GM23338 (cell line): ENCODE data around the gene APRT. TPM values are rescaled to one million over a fixed set of nuclear protein-coding genes. Genes with fewer than 3 reads are reported as not detected.
A peak's percentile ranks its signal among the peaks of the same experiment; 100 is the strongest.

Experiments used
- ATAC-seq: fragments of 200-7000 bp; cut with Tn5 transposase; 3 replicates; pipeline ENCODE4 v1.9.1; 2020
- DNase-seq: peaks from one replicate; pipeline ENCODE4 v3.0.0-alpha.2; 2015; ENCODE audit warnings: low spot score
- H2AFZ ChIP-seq: fragments of 200-600 bp; sonication (generic); 2 replicates; pipeline ENCODE4 v1.8.0; 2016; ENCODE audit warnings: antibody characterized with exemption, mild to moderate bottlenecking, moderate library complexity
- H3F3A ChIP-seq: fragments of 200-600 bp; sonication (generic); replicated peaks from 2 replicates; pipeline ENCODE4 v1.8.0; 2017; ENCODE audit warnings: antibody characterized with exemption, mixed run types, low read depth
- H3K27ac ChIP-seq: fragments of 200-600 bp; sonication (generic); 2 replicates; pipeline ENCODE4 v1.6.1; 2016; ENCODE audit warnings: low read depth
- H3K27me3 ChIP-seq: fragments of 200-600 bp; sonication (generic); 2 replicates; pipeline ENCODE4 v1.8.0; 2016; ENCODE audit warnings: mild to moderate bottlenecking, mixed run types, moderate library complexity; ENCODE audit not compliant: insufficient read depth
- H3K36me3 ChIP-seq: fragments of 200-600 bp; sonication (generic); 2 replicates; pipeline ENCODE4 v1.8.0; 2016; ENCODE audit warnings: mild to moderate bottlenecking; ENCODE audit not compliant: insufficient read depth
- H3K4me1 ChIP-seq: fragments of 200-600 bp; sonication (generic); 2 replicates; pipeline ENCODE4 v1.8.0; 2016; ENCODE audit warnings: mild to moderate bottlenecking, moderate library complexity; ENCODE audit not compliant: insufficient read depth
- H3K4me2 ChIP-seq: fragments of 200-600 bp; sonication (generic); 2 replicates; pipeline ENCODE4 v1.7.1; 2017; ENCODE audit warnings: mixed run types
- H3K4me3 ChIP-seq: fragments of 200-600 bp; sonication (generic); 2 replicates; pipeline ENCODE4 v1.6.1; 2016; ENCODE audit warnings: mixed run types
- H3K79me2 ChIP-seq: fragments of 200-600 bp; sonication (generic); replicated peaks from 2 replicates; pipeline ENCODE4 v1.8.0; 2017; ENCODE audit warnings: mild to moderate bottlenecking; ENCODE audit not compliant: insufficient read depth
- H3K9me2 ChIP-seq: fragments of 200-600 bp; sonication (generic); 2 replicates; pipeline ENCODE4 v1.8.0; 2017; ENCODE audit not compliant: insufficient read depth
- H4K20me1 ChIP-seq: fragments of 200-600 bp; sonication (generic); replicated peaks from 2 replicates; pipeline ENCODE4 v1.8.0; 2017; ENCODE audit warnings: mild to moderate bottlenecking; ENCODE audit not compliant: insufficient read depth
- H3K27ac Mint-ChIP-seq: 2 replicates; pipeline ENCODE4 v1.8.0; 2020; ENCODE audit warnings: inconsistent platforms, mild to moderate bottlenecking, moderate library complexity, mixed read lengths
- H3K27me3 Mint-ChIP-seq: 3 replicates; pipeline ENCODE4 v1.8.0; 2022; ENCODE audit warnings: low read depth, mild to moderate bottlenecking, moderate library complexity, mixed read lengths, inconsistent platforms; ENCODE audit not compliant: insufficient read depth, poor library complexity
- H3K36me3 Mint-ChIP-seq: 3 replicates; pipeline ENCODE4 v1.8.0; 2021; ENCODE audit warnings: low read depth, mild to moderate bottlenecking, inconsistent platforms, moderate library complexity, mixed read lengths
- H3K4me1 Mint-ChIP-seq: 3 replicates; pipeline ENCODE4 v1.8.0; 2020; ENCODE audit warnings: mild to moderate bottlenecking, inconsistent platforms, mixed read lengths
- H3K4me3 Mint-ChIP-seq: 3 replicates; pipeline ENCODE4 v1.8.0; 2021; ENCODE audit warnings: moderate library complexity, mild to moderate bottlenecking, inconsistent platforms, mixed read lengths
- H3K9me3 Mint-ChIP-seq: 3 replicates; pipeline ENCODE4 v1.8.0; 2020; ENCODE audit warnings: moderate library complexity, mild to moderate bottlenecking, inconsistent platforms, mixed read lengths
- CREB1 ChIP-seq: fragments of 250-450 bp; sonication (Bioruptor Pico); IDR thresholded peaks from 2 replicates; pipeline ENCODE4 v1.5.0; 2020; ENCODE audit warnings: low read depth, mild to moderate bottlenecking, moderate library complexity
- EZH2phosphoT487 ChIP-seq: fragments of 200-600 bp; sonication (generic); IDR thresholded peaks from one replicate; pipeline ENCODE4 v1.8.1; 2018; ENCODE audit warnings: antibody characterized with exemption; ENCODE audit not compliant: unreplicated experiment
- NANOG ChIP-seq: IDR thresholded peaks from 2 replicates; pipeline ENCODE4 v1.6.1; 2016; ENCODE audit warnings: antibody characterized with exemption, borderline replicate concordance
- POLR2AphosphoS5 ChIP-seq: IDR thresholded peaks from 2 replicates; pipeline ENCODE4 v1.6.1; 2016; ENCODE audit warnings: antibody characterized with exemption, low read depth
- REST ChIP-seq: IDR thresholded peaks from one replicate; pipeline ENCODE4 v1.6.1; 2018; ENCODE audit warnings: antibody characterized with exemption; ENCODE audit not compliant: unreplicated experiment
- ZNF114 ChIP-seq: fragments of 250-450 bp; sonication (Bioruptor Pico); IDR thresholded peaks from 2 replicates; pipeline ENCODE4 v1.5.0; 2020; ENCODE audit warnings: mild to moderate bottlenecking, moderate library complexity
- polyA plus RNA-seq: library from polyadenylated mRNA; unstranded; fragments of >200 nt; fragmentation: Nextera tagmentation; extraction: Ambion mirVana; gene quantifications from 2 replicates; pipeline ENCODE4 v1.2.1, GENCODE V29; 2016
- total RNA-seq: library from RNA; depleted of rRNA; stranded (reverse); fragments of >200 nt; shearing (Covaris generic); gene quantifications from 2 replicates; pipeline ENCODE4 v1.2.3, GENCODE V29; 2014

Gene APRT
- total and polyA plus RNA-seq, 2 experiments from 2014 or later, result 250 to 522 TPM

GRCh38 chr16:88766975-88767374 is 44.8 kb downstream of the APRT start:
- Histone ChIP-seq H4K20me1 (no peaks in the 10 kb centered on the region), H2AFZ (no peak overlapping the region), H3K9me2 (no peaks in the 10 kb centered on the region), H3F3A (peaks cover 16% of the 10 kb centered on the region; the same call in 1 of the 2 replicates), H3K4me3 (no peak overlapping the region), H3K4me1 (peaks cover 35% of the 10 kb centered on the region), H3K27me3 (no peaks in the 10 kb centered on the region), H3K79me2 (peaks cover 45% of the 10 kb centered on the region), H3K4me2 (no peak overlapping the region), H3K27ac (0 out of 2 replicates have a peak overlapping the region, but pooled peaks have one; percentile 19), H3K36me3 (no peaks in the 10 kb centered on the region)
- H3K36me3 Mint-ChIP-seq, result no peaks in the 10 kb centered on the region
- DNase-seq (no peak), ATAC-seq (no peak)
- H3K4me1 Mint-ChIP-seq, result peaks cover 57% of the 10 kb centered on the region
- no peak overlapping the region; the same call in 2 of the 3 replicates for H3K4me3 Mint-ChIP-seq
- H3K27me3 Mint-ChIP-seq, result peaks cover 15% of the 10 kb centered on the region
- no peaks in the 10 kb centered on the region for H3K9me3 Mint-ChIP-seq
- no peak for TF ChIP-seq NANOG
- no peak for TF ChIP-seq ZNF114 (CRISPR knock-in tag)
- no peak for TF ChIP-seq REST
- 0 out of 2 replicates have a peak overlapping the region, but pooled peaks have one; percentile 17 for H3K27ac Mint-ChIP-seq

- no peak overlapping the region; the same call in 1 of the 2 replicates for H3K27ac Mint-ChIP-seq
- H3K27me3 Mint-ChIP-seq, result peaks cover 18% of the 10 kb centered on the region
- TF ChIP-seq POLR2AphosphoS5, result no peak
- no peak for TF ChIP-seq EZH2phosphoT487
- no peak for TF ChIP-seq REST
- TF ChIP-seq CREB1 (CRISPR knock-in tag), result no peak
- no peak for TF ChIP-seq NANOG
- H3K4me1 ChIP-seq, result peaks cover 25% of the 10 kb centered on the region
- no peaks in the 10 kb centered on the region for H3K36me3 ChIP-seq
- peak; percentile 4; the same call in 2 of the 3 replicates for ATAC-seq
- H3K4me3 ChIP-seq, result no peak overlapping the region
- no peak overlapping the region for H3K4me3 Mint-ChIP-seq
- peaks cover 45% of the 10 kb centered on the region for H3K79me2 ChIP-seq
- peaks cover 13% of the 10 kb centered on the region; the same call in 1 of the 2 replicates for H3F3A ChIP-seq
- no peaks in the 10 kb centered on the region for H3K9me3 Mint-ChIP-seq
- no peak overlapping the region for H3K4me2 ChIP-seq
- no peak overlapping the region for H2AFZ ChIP-seq
- H3K27ac ChIP-seq, result 0 out of 2 replicates have a peak overlapping the region, but pooled peaks have one; percentile 89
- DNase-seq, result peak; percentile 49
- no peaks in the 10 kb centered on the region for H3K9me2 ChIP-seq
- H3K36me3 Mint-ChIP-seq, result no peaks in the 10 kb centered on the region
- H3K4me1 Mint-ChIP-seq, result peaks cover 56% of the 10 kb centered on the region
- H4K20me1 ChIP-seq, result no peaks in the 10 kb centered on the region
- H3K27me3 ChIP-seq, result no peaks in the 10 kb centered on the region
These were observed 46.8 kb downstream of the APRT start for GRCh38 chr16:88764913-88765349.
